GM19193 (cell line): Measurements from ENCODE around the gene TCP1.

Source experiments
- POLR2A ChIP-seq: IDR thresholded peaks from 4 replicates; pipeline ENCODE4 v1.6.1; 2011; ENCODE audit not compliant: insufficient read depth, insufficient read length; ENCODE audit errors: extremely low read depth

The TCP1 gene

DNA sequence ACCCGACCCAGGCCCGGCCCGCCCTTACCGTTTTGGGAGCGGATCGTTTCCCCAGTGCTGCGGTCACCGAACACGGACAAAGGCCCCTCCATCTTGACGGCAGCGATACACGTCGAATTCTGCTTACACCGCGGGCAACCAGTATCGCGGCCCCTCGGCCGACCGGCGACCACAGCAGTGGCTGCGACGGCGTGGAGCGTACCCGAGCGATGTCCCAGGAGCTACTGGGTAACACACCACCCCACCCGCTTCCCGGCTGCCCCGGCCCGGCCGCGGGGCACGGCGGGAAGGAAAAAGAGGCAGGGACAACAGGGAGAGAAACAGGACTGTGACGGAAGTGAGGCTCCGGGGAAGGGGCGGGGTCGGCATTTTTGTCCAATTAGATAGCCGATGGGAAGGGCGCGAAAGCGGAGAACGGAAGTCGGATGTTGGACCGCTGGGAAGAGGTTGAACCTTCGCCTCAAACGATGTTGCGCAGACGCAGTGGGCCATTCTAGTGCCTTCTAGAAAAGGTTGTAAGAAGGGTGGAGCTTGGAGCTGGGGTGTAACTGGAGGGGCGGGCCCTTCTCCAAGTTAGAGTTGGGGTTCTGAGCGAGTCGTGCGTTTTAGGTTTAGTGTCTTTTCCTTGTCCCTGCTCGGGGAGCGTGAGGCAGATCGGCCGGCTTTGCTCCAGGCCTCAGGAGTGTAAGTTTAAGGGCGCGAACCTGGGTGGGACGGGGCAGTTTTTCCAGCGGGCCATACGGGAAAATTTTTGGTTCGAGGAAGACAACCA lies at the start of gene TCP1:
Gene TCP1, minus strand, starts transcription at position 226 of the 772 bp plus-strand sequence. Its CDS starts 134 bp downstream, at position 92.
- peak; percentile 96 for TF ChIP-seq POLR2A

DNA sequence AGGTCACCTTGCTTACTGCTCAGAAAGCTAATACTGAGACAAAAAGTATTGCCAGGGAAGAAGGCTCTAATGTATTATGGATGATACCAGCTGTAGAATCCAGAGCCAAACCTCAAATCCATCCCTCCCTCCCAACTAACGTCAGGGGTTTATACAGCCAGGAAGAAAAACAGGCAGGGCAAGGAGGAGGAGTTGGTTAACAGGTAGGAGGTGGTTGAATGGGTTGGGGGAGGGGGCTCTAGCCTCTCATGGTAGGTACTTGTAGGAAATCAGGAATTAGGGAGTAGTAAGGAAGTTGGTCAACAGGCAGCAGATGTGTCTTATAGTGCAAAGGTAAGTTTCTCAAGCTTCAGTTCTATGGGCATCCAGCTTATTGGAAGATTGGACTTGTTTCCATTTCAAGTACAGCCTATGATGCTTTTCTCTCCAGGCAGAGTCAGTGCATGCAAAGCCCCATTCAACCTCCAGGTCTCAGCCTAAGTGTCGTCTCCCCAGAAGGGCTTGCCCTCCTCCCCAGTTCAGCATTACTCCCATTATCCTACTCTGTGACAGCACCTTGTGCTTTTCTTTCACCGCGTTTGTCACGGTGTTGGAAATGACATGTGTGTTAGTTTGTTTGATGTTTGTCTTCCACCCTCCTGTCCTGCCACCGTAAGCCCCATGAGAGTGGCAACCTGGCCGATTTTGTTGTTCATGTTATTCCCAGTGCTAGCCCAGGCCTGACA lies 48.8 kb upstream of the TCP1 start:
- TF ChIP-seq POLR2A, result no peak

DNA sequence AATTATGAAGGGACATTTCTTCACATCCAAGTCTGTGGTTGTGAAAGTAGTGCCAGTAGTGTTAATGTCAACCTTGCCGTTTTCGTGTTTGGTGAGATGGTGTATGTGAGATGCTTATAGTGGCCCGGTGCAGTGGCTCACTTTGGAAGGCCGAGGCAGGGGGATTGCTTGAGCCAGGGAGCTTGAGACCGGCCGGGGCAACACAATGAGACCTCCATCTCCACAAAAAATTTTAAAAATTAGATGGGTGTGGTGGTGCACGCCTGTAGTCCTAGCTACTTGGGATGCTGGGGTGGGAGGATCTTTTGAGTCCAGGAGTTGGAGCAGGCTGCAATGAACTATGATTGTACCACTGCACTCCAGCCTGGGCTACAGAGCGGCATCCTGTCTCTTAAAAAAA lies 48.1 kb upstream of the TCP1 start:
- TF ChIP-seq POLR2A, result no peak

DNA sequence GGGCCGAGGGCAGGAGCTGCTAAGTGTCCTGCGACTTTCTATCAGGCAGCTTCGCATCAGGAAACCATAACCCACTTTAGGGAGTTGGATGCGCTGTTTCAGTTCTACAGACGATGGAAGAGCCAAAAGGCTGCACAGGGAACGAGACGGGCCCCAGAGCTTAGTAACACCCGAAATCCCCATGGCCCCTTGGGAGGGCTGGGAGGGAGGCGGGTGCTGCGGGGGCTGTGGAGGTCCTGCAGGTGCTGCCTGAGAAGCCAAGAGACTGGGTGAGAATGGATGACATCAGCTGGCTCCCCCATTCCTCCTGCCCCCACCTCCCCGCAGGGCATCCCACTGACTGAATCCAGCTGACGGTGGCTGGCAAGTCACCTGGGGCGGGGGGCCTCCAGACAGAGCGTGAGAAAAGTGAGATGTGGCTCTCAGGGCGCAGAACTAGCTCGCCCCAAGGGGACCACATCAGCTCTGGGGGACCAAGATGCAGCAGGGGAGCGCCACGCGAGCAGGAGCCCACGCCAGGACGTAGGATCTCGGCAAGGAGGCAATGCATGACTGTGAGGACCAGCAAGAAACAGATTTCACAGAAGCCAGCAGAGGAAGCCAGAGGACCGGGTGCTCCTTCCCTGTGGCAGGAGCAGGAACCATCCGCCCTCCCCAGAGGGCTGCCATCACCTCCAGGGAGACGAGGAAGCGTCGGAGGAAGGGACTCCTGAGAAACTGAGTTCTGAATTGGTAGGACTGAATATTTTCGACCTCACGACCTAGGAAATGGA lies 47.5 kb upstream of the TCP1 start:
- TF ChIP-seq POLR2A, result no peak

DNA sequence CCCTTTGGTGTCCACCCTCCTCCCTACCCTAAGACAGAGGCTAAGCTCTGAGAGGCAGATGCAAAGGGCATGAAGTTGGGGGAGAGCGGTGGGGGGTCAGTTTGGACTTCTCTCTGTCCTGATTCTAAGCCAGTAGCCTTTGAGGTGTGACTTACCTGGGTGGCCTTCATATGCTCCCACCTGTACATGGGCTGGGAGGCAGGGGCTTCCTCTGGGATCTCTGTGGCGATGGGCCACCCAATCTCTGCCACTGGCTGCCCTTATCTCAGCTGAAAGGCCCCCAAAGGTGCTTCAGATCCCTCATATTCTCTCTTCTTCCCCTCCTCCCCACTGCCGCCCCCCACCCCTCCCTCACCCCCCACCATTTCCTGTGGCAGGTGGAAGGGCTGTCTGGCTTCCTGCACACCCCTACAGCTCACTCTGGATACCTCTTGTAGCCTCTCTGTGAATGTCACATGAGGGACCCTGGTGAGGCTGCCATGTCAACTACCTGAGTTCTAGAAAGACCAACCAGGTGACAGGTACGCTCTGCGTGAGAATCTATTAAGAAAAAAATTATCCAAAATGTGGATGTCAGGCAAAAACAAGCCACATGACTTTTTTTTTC lies 44.7 kb upstream of the TCP1 start:
- no peak for TF ChIP-seq POLR2A

DNA sequence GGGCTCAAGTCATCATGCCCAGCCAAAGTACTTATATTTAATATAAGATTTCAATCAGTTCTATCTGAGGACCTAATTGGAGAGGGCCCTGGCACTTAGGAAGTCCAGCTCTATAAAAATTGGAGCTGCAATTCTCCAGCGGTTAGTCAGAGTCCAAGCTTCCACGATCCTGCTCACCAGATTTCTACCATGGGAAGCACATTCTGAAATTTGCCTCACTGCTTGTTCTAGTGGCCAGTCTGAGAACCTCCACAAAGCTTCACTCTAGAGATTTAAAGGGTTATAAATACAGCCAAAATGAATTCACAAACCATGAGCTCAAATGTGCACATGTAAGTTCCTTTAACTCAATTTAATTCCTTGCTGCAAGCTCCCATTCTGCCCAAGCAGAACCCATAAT lies 44.2 kb upstream of the TCP1 start:
- TF ChIP-seq POLR2A, result no peak

DNA sequence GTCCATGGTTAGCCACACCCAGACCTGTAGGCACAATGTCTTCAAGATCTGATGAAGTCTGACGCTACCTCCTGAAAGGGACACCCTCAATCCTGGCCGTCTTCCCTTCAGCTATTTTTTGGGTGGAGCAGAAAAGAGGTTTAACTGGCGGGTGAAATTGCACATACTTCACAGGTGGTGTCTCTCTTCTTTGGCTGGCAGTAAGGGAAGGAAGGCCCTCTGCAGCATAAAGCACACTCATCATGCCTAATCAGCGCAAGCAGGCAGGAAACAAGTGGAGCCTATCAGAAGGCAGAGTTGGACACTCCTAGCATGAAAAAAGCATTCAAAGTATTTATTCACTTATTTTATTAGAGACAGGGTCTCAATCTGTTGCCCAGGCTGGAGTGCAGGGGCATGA lies 43.5 kb upstream of the TCP1 start:
- no peak for TF ChIP-seq POLR2A

DNA sequence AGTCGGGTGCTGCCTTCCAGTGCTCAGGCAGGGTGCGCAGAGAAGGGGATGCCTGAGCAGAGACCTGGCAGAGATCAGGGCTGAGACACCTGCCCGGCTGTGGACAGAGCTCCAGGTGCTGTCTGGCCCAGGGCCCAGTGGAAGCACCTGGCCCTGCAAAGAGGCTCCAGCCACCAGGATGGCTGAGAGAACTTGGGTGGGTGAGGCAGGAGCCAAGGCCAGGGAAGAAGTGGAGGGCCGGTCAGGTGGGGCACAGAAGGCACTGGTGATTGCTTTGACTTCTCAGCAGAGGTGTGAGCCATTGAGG lies 41.9 kb upstream of the TCP1 start:
- no peak for TF ChIP-seq POLR2A

DNA sequence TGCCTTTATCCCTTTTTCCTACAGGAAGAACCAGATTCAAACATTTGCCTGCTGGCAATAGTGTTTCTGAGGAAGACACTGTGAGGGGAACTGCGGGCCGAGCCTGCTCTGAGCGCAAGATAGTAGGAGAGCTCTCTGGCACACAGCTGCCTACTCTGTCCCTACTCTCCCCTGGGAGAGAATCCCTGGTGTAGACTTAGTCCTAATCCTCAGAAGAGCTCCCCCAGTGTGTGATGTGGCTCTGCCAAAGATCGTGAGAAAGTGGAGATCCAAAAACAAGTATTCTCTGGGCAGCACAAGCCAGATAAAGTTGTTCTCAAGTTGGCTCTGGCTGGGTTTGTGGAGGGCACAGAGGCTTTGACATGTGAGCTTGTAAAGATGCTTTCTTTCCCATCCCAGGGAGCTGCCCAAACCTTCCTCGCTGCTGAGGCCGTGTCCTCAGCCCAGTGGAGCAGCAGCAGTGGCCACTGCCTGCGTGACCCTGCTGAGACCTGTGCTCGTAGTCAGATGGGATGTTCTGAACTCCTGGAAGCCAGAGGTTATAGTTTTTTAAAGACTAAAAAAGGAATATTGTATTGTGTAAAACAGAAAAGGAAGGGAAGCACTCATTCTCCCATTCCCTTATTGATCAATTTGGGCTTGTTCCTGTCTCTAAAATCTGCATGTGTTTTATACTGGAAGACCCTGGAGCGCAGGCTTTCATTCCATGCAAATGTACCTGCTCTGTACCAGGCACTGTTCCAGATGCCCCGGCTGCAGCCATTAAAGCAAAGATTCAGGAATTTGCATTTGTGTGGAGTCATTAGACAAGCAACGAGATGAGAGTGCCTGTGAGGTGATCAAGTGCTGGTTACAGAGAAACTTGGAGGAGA lies 41.3 kb upstream of the TCP1 start:
- no peak for TF ChIP-seq POLR2A

DNA sequence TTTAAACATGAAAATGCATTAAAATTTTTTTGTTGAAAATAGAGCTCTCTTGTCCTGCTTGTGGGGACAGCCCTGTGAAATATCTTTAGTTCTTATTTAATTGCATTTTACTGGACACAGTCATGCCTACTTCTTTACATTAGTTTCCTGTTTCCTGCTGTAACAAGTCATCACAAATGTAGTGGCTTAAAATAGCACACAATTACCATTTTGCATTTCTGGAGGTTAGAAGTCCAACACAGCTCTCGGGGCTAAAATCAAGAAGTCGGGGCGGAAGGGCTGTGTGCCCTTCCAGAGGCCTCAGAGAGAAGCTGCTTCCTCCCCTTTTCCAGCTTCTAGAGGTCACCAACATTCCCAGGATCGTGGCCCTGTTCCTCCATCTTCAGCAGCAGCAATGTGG lies 40.1 kb upstream of the TCP1 start:
- no peak for TF ChIP-seq POLR2A

DNA sequence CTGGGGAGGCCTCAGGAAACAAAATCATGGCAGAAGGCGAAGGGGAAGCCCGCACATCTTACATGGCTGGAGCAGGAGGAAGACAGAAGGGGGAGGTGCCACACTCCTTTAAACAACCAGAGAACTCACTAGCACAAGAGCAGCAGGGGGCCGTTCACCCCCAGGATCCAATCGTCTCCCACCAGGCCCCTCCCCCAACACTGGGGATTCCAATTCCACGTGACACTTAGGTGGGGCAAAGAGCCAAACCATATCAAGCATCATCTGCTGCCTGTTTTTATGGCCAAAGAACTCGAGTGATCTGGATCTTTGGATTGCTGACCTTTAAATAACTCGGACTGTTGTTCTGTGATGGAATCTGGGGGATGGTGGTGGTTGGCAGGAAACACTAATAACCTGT lies 38.7 kb upstream of the TCP1 start:
- TF ChIP-seq POLR2A, result no peak

DNA sequence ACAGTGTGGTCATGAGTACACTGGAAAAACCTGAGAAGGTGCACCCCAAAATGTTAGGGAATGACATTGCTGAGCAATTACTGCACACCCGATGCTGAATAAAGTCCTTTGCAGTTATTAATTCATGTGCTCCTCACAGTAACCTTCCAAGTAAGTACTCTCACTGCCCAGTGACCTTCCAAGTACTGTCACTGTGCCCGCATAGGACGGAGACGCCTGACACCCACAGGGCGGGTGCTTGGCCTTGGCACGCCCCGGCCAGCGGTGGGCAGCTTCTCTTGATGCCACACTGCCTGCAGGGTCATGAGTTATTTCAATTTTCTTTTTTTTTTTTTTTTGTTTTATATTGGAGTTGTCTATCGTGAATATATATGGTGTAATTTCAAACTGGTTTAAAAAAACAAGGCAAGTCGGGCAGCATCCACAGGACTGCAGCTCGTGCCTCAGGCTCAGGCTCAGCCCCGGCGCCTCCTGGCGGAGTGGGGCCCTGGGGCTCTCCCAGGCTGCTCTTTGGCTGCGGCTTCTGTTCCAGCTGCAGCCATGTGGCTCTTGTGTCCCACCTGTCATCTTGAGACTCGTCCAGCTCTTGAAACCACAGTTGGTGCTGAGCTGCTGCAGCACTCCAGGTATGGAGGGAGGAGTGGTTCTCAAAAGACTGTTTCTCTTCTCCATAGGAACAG lies 37.7 kb upstream of the TCP1 start:
- no peak for TF ChIP-seq POLR2A

DNA sequence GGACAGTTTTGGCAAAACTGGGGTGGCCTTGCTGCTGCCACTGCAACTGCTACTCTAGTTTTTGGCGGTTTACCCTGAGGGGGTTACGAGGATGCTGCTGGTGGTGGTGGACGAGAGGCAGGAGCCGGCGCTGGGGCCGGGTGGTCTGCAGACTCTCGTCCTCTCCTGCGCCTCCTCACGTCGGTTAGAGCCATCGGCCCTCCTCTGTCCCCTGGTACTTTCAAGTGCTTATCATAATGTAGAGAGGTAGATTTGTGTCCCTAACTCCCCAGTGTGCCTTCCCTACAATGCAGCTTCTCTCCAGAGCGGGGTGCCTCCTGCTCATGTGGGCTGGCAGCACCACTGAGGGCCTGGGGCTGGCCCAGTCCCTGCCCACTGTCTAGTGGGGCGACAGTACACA lies 36.6 kb upstream of the TCP1 start:
- no peak for TF ChIP-seq POLR2A

DNA sequence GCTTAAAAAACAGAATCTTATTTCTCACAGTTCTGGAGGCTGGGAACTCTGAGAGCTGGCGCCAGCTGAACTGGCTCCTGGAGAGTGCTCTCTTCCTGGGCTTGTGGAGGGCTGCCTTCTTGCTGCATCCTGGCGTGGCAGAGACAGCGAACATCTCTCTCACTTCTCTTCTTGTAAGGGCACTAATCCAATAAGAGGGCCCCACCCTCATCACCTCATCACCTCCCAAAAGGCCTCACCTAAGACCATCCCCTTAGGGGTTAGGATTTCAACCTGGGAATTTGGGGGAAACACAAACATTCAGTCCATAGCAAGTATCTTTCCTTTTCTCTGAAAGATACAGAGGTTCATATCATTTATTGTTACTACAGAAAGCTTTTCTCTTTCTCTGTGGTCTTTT lies 34.6 kb upstream of the TCP1 start:
- TF ChIP-seq POLR2A, result no peak
